Stimulated activated CD8-positive, alpha-beta memory T cell treated with anti-CD3 and anti-CD28 coated beads, Interleukin-12 subunit alpha, Interleukin-12 subunit beta, amount 100 ng/mL, for 1 hour (primary cell): ENCODE results near the gene EPC2.

ENCODE experiments used
- DNase-seq: peaks from one replicate; pipeline ENCODE4 v3.0.0-alpha.2; 2020; ENCODE audit warnings: low read depth

EPC2 gene, protein sequence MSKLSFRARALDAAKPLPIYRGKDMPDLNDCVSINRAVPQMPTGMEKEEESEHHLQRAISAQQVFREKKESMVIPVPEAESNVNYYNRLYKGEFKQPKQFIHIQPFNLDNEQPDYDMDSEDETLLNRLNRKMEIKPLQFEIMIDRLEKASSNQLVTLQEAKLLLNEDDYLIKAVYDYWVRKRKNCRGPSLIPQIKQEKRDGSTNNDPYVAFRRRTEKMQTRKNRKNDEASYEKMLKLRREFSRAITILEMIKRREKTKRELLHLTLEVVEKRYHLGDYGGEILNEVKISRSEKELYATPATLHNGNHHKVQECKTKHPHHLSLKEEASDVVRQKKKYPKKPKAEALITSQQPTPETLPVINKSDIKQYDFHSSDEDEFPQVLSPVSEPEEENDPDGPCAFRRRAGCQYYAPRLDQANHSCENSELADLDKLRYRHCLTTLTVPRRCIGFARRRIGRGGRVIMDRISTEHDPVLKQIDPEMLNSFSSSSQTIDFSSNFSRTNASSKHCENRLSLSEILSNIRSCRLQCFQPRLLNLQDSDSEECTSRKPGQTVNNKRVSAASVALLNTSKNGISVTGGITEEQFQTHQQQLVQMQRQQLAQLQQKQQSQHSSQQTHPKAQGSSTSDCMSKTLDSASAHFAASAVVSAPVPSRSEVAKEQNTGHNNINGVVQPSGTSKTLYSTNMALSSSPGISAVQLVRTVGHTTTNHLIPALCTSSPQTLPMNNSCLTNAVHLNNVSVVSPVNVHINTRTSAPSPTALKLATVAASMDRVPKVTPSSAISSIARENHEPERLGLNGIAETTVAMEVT

DNA sequence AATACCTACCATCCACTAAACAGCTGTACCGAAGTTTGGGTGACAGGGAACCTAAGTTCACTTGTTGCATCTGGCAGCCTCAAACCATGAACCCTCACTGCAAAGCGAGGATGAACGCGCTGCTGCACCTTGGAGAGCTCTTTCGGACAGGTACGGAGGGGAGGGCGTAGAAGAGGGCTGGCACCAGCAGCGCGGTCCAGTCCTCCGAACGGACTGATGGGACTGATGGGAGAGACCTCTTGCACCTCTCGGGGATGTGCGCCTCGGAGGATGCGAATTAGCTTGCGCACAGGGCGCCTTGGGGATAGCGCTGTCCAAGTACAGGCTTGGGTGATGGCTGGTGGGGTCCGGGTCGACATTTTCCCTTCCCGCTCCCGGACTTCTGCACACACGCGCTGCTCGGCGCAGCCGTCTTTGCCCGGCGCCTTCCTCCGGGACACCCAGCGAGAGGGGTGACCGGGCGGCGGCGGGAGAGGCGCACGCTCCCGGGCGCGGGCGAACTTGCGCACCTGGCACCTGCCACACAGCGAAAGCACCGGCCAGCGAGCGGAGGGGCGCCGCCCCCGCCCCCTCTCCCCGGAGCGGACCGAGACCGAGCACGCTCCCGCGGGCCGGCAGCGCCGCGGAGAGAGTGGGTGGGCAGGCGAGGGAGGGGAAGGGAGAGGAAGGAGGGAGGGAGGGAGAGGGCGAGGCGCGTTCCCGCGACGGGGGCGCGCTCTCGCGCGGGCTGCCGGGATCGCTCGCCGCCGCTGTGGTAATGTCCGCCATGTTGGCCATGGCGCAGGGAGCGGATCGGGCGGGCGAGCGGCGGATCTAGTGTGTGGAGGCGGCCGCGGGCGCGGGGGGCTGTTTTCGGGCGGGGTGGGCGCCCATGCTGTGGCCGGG, at the start of gene EPC2:
EPC2 (plus strand) TSS at position 754 of the 885 bp plus-strand sequence. CDS start 267 bp downstream, outside the sequence.
- DNase-seq, result peak; percentile 79

DNA sequence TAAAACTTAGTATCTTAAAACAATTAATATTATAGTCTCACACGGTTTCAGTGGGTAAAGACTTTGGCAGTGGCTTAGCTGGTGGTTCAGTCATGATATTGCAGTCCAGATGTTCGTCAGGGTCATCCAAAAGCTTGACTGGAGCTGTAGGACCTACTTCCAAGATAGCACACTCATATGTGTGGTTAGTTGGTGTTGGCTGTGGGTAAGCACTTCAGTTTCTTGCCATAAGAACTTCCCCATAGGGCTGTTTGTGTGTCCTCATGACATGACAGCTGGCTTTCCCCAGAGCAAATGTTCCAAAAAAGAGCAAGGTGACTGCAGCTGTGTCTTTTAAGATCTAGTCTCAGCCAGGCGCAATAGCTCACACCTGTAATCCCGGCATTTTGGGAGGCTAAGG, 48.5 kb upstream of the EPC2 start:
- DNase-seq, result no peak

DNA sequence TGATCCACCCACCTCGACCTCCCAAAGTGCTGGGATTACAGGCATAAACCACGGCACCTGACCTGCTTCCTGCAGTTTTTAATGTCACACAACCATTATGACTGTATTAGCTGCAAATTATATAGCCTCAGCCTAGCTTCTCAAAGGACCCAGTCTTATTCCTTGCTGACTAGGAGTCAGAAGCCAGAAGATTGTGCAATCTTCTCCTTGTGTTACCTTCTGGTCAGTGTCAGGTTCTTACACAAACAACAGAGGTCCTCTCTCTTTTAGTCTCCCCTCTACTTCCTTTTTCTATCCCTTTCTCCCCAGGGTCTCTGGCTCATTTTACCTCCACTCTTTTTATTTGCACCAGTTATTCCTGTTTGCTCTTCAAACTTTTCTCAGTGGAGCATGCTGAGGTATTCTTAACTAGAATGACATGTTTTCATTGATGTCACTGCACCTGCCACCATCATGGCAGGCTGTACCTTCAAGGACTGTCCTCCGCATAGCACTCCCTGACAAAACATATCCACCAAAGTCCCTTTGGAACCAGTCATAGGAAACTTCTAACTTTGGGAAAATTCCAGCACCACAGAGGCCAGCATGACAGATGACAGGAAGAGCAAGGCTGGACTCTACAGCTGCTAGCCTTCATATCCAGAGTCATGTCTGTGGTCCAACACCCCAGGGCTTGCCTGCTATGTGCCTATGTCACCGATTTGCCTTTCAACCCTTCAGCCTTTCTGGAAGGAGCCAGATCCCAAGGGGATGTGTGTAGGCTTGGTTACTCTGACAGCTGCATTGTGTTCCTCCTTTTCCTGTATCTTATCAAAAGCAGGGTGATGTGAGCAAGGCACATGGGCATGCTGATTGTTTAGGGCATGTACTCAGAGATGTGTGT, 45.2 kb upstream of the EPC2 start:
- no peak for DNase-seq

DNA sequence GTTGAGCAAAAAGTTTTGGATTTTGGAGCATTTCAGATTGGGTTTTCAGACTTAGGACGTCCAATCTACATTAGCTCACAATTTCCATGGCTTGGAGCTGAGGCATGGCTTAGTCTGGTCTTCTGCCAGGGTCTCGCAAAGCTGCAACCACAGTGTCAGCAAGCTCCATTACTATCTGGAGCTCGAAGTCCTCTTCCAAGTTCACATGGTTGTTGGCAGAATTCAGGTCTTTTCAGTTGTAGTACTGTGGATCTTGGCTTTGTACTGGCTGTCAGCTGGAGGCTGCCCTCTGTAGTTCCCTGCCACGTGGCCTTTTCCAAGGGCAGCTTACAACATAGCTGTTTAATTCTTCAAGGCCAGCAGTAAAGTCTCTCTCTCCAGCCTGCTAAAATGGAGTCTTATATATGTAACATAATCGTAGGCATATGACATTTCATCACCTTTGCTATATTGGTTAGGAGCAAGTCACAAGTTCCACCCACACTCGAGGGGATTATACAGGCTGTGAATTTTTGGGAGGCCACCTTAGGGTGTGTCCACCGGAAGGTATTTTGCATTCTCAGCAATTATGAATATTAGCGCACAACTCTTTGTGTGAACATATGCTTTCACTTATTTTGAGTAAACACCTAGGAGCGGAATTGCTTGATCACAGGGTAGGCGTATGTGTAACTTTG, 41.5 kb upstream of the EPC2 start:
- no peak for DNase-seq

DNA sequence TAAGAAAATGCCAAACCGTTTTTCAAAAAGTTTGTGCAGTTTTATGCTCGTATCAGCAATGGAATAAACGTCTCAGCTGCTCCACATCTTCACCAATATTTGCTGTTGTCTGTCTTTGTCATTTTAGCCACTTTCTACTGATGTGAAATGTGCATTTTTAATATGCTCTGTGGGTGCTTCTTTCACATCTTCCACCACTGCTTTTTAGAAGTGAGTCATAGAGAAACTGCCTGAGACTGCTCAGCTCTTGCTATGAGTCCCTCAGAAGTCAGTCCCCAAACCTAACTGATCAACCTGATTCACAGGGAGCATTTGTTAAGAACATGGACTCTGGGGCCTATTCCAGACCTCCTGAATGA, 41.0 kb upstream of the EPC2 start:
- DNase-seq, result no peak

DNA sequence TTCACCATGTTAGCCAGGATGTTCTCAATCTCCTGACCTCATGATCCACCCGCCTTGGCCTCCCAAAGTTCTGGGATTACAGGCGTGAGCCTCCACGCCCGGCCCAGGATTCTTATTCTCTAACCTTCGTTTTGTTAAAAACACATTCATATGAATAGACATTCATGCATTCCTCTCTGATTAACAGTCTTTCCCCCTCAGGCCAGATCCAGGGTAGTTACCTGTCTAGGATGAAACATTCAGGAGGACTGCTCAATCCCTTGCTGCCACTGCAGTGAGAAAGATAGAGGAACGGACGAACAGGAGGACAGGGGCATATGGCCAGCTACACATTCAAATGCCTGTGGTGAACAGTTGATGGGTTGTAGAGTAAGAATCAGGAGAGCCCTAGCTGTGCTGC, 39.6 kb upstream of the EPC2 start:
- no peak for DNase-seq

DNA sequence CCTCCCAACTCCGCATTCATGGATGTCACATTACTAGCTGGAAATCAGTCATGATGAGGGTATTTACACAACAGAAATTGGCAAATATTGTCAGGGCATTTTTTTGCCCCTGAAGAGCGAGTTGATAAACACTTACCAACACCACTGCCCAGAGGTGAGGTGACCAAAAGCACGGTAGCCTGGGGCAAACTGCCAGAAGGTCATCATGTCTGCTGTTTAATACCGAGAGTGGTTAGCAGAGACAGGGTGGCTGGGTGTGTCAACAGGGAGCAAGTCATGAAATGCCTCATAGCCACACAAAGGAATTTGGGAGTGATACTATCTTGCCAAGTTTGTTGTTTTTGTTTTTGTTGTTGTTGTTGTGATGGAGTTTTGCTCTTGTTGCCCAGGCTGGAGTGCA, 37.0 kb upstream of the EPC2 start:
- DNase-seq, result no peak

DNA sequence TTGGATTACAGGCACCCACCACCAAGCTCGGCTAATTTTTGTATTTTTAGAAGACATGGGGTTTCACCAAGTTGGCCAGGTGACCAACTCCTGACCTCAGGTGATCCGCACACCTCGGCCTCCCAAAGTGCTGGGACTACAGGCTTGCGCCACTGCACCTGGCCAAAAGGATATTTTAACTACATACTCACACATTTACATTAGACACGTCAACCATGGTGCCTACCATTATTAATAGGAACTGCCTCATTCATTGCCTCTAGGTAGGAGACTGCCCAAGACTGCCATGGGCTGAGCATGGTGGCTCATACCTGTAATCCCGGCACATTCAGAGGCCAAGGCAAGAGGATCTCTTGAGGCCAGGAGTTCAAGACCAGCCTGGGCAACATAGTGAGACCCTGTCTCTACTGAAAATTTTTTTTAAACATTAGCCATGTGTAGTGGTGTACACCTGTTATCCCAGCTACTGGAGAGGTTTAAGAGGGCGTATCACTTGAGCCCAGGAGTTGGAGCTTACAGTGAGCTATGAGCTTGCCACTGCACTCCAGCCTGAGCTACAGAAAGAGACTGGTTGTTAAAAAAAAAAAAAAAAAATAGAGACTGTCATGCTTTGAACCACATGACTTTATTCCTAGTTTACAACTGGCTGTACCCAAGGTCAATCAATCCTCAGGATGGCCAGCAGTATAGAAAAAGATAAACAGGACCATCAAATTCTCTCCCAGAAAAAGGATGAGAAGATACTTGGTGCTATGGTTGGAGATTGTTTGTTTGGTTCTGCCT, 31.1 kb upstream of the EPC2 start:
- DNase-seq, result no peak

DNA sequence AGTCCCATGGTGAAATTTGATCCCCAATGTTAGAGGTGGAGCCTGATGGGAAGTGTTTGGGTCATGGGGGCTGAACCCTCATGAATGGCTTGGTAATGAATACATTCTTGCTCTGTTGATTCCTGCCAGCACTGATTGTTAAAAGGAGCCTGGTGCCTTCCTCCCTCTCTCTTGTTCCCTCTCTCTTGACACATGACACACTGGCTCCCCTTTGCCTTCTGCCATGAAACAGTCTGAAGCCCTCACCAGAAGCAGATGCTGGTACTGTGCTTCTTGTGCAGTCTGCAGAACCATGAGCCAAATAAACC, 30.6 kb upstream of the EPC2 start:
- DNase-seq, result no peak

DNA sequence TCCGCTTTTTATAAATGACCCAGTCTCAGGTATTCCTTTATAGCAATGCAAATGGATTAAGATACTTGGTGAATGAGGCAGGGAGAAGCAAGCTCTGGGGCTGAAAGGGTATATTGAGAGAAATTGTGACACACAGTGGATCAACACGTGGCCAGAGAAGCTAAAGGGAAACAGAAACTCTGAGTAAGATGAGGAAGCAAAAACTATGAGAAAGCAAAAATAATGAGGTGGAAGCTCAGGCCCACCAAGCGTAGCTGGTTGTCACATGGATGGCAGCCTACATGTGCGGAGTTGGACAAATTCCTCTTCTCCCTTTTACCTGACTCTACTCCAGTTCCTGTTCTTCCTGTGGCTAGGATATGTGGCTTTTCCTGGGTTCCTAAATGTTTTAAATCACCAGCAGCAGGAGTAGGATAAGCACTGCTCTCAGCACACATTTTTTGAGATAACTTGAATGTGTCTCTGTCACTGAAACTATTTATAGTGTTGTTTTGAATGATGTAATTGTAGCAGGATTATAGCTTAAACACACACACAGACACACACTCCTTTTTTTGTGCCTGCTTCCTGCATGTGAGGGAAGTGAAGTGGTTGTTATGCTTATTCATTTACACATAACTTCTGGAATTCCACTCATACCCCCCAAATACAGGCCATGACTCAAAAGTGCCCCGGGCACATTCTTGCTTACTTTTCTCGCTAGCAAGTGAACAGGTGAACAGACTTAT, 30.1 kb upstream of the EPC2 start:
- no peak for DNase-seq

DNA sequence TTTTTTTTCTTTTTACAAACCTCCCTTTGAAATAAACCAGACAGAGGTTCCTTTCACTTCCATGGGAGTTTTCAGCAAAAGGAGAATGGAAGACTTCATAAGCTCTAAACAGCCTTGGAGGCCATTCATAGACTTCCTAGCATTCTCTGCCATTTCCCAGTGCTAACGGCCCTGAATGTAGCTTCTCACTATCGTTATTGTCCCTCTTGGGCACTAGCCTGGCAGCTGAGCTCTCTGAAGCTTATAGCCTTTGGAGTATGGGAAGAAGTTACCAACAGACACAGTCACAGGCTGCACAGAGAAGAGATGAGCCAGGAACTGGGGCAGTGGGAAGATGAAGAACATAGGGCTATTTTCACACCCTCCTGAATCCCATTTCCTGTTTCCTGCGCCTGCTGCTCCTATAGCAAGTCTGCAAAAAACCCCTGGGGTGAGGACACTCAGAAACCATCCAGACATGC, 29.1 kb upstream of the EPC2 start:
- DNase-seq, result no peak

DNA sequence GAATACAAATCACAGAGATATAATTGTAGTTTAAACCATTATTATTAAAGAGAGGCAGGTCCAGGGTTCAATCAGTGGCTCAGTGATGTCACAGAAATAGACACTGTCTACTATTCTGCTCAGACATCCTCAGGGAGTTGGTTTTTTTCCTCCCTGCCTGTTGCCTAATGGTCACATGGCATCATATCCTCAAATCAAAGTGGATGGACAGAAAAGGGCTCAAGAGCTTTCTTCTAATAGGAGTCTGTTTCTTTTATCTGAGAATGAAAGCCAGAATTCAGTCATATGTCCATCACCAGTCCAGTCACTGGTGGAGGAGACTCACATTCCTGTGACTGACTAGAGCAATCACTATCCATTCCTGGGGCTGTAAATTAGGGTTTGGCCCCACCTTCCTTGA, 27.9 kb upstream of the EPC2 start:
- no peak for DNase-seq

DNA sequence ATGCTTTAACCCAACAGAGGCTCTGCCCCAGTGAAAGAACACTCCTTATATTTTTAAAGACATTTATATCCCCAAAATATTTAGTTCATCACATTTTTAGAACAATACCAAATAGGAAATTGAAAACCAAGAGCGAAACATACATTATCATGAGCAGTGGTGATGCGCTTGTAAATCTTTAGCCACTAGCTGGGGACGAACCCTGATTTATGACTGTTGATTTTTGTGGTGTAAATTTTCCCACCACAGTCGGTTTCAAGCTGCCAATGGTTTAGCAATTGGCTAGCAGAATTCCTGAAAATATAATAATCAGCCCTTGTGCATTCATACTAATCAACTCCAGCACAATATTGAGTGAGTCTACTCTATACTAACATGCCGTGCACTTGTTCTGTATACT, 27.3 kb upstream of the EPC2 start:
- DNase-seq, result no peak

DNA sequence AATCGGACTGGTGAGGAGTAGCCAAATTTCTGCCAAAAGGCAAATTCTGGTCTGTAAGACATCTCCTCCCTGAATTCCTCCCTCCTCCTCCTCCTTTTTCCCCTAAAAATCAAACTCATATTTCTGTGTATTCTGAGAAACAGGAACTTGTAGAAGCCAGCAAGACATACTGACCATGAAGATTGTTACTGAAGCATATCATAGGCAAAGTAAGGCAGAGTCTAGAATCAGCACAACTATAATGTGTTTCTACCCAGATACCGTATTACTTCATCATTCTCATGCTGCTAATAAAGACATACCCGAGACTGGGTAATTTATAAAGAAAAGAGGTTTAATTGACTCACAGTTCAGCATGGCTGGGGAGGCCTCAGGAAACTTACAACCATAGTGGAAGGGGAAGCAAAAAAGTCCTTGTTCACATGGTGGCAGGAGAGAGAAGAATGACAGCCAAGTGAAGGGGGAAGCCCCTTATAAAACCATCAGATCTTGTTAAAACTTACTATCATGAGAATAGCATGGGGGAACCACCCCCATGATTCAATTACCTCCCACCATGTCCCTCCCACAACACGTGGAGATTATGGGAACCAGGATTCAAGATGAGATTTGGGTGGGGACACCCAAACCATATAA, 24.9 kb upstream of the EPC2 start:
- DNase-seq, result no peak

DNA sequence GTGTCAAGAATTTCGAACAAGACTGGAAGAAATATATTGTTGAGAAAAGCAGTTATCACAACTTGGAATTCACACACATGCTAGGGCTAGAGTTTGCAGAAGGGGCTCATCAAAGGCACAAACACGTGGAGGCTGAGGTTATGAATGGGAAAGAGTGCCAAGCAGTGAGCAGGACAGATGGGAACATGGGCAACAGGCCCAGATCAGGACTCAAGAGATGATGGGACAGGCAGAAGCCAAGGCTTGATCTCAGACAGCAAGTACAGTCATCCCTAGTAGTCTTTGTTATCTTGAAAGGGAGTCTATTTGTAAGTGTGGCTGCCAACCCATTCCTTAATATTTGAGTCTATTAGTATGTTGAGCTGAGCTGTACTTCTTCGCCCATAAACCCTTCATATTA, 22.2 kb upstream of the EPC2 start:
- DNase-seq, result no peak

DNA sequence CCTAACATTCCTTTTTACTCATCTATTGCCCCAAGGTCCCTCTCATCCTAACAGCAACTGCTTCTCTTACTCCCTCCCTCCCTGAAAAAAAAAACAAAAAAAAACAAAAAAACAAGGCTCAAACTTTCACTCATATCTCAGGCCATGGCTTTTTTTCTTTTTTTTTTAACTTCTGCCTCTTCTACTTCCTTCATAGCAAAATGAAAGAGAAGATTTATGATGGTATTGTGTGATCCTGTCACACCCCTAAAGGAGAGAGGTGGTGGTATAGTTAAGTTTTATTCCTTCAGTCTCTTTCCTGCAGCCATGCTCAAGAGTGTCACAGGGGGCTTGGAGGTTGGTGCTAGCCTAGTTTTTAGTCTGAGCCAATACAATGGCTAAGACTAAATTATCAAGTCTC, 21.5 kb upstream of the EPC2 start:
- DNase-seq, result no peak

DNA sequence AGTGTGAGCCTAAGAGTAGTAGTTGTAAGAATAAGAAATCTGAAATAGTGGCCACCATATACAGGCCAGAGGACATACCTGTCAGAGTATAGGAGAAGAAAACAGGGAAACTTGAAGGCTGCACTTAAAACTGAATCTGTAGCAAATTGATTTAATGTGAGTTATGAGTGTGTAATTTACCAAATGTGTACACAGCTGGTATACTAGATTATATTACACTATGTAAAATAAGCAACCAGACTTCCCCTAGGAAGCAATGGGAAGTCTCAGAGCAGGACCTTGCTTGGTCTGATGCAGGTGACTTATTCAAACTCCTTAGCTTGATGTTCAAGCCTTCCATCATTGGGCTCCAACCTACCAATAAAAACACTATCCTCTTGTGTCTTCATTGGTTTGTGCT, 17.3 kb upstream of the EPC2 start:
- DNase-seq, result no peak

DNA sequence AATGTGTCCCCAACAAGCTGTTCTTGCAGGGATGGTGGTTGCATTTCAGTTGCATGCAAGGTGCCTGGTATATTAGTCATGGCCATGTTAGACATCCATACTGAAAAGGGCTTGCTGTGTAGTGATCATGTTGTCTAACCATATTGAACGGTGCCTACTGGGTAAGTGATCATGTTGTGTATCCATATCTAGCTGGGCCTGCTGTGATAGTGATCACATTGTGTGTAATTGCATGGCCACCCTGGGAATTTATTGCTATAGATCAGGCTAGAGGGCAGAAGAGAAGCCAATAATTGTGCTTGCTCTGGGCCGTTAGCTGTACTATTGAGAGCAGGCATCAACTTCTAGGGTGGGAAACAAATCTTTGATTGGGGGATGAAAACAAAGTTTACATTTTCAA, 9.8 kb upstream of the EPC2 start:
- DNase-seq, result no peak

DNA sequence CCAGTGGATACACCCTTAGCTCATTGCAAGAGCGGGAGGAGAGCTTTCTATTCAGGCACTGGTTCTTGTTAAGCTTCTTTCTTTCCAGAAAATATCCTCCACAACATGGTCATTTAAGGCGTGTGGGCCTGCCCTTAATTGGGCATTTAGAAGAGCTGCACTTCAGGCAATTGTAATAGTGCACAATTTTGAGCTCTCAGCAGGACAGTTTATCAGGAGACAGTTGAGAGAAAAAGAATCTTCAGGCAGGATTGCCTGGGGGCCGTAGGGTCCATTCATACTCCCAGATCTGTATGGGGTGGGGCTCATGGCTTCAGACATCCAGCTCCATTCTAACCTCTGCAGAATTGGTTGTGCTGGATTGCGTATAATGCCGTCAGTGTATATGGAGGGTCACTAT, 6.0 kb upstream of the EPC2 start:
- DNase-seq, result no peak
